CMK (cell line): ENCODE data around the gene TRIM44.
A peak's percentile ranks its signal among the peaks of the same experiment; 100 is the strongest.

ENCODE experiments used
- DNase-seq: peaks from one replicate; pipeline ENCODE4 v3.0.0-alpha.2; 2010; ENCODE audit warnings: low read depth

Gene TRIM44

DNA sequence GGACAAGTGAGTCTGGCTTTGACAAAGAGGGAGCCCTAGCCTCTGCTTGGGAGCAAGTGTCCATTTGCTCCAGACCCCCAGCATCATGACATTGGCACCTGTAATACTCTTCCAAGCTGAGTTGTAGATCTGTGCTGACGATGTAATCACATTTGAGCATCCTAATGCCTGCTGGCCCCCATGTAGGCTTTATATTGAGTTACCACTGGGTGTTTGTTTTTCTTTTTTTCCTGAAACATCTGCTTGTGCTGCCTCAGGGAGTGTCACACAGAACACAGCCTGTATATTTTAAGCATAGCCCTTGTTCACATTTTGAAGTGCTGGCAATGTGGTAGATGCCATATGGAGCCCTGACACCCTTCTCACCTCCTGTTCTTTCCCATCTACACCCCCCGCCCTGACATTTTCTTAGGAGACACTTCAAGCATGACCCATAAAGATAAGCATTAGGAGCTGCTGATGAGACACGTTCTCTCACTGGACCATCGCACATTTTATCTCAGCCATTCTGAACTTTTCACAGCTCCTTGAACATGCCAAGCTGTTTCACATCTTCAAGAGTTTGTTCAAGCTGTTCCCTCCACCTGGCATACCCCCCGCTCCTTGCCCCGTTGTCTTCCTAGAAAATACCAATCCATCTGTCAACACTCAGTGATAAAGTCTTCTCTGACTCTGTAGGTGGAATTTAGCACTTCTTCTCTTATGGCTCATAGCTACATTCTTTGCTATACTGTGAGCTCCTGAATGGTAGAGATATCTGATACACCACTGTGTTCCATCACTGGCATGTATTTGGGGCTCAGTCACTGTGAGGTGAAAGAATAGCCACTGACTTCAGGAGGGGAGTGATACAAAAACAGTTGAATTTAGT lies 128.7 kb downstream of the TRIM44 start:
- no peak for DNase-seq

DNA sequence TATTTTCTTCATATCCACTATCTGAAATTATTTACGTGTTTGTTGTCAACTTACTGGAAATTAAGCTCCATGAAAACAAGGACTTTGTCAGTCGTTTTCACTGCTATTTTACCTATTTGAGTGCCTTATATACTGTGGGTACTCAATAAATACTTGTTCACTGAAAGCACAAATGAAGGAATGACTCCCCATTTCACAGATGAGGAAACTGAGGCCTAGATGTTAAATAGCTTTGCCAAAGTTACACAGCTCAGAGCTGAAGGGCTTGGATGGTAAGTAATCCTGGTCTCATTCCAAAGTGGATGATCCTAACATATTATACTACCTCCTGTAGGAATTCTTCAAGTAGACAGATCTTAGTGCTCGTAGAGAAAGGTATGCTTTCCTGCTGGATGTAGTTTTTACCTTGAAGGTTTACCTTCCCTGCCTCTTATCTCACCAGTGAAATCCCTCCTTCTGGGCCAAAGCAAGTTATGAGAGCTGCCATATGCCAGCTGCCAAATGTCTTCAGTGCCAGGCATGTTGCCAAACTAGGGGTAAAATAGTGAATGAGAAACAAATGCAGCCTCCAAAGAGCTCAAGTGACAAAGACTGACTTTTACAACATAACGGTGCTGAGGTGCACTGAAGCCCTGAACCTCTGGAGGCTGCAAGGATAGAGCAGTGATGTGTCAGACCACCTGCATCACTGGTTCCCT lies 129.7 kb downstream of the TRIM44 start:
- DNase-seq = no peak

DNA sequence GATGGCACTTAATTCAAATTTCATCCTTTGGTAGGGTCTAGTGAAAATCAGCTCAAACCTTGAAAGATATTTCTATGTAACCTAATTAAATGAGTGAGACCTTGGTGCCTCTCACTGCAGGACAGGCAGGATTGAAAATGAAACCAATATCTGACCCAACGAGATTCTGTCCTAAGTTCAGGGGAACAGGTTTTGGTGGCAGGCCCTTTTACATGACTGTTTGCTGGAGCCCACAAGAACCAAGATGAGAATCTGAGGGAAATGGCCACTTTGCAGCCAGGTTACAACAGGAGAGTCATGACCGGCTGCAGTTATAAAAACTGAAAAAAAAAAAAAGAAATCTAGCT lies 130.2 kb downstream of the TRIM44 start:
- no peak for DNase-seq

DNA sequence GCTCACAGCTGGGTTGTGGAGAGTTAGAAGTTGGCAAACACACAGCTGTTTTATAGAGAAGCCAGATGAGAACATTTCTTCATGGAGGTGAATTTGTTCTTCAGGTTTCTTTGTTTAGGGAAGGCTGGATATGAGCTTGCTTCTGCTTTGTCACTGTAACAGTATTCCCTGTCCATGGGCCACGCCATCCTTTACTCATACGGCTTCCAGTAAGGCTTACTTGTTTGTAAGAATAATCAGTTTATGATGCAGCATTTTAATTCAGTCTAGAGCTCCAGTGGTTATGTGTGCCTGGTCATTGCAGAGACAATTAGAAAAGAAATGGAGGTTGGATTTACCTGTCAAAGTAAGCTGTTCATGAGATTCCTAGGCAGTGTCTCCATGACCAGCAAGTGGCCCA lies 131.8 kb downstream of the TRIM44 start:
- no peak for DNase-seq

- DNase-seq = no peak
Measured at GRCh38 chr11:35794850-35795249, 132.3 kb downstream of the TRIM44 start.

DNA sequence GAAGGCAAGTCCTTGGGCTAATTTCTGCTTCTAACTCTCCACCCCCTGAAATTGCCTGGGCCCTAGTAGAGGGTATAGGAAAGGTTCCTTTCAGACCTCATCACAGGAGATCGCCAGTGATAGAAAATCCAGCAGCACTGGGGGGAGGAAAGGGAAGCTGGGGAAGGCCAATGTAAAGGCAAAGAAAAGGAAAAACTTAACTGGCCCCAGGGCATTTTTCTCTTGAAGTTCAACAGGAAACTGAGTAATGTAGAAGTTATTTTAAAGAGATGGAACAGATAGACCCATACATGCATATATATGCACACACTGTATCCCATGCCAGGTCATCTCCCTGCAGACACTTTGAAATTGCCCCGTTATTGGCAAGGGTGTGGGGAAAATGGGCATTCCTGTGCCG lies 134.0 kb downstream of the TRIM44 start:
- DNase-seq = no peak

GRCh38 chr11:35798423-35798822 lies 135.8 kb downstream of the TRIM44 start:
- no peak for DNase-seq

DNA sequence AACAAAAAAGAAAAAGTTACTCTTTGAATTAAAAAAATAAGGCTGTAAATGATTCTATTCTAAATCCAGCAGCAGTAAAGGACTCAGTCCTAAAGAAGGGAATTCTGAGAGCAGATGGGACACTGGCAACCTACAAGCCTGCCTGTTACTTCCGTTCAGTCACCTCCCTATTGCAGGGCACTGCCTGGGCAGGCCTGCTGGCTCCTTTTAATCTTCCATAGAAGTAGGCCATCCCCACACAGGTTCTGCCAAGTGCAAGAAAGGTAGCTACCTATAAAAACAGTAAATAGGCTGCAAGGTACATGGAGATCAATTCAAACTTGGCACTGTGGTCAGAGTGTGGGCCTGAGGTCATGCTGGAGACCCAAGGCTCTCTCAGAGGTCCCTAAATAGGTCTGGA lies 136.4 kb downstream of the TRIM44 start:
- DNase-seq = no peak

DNA sequence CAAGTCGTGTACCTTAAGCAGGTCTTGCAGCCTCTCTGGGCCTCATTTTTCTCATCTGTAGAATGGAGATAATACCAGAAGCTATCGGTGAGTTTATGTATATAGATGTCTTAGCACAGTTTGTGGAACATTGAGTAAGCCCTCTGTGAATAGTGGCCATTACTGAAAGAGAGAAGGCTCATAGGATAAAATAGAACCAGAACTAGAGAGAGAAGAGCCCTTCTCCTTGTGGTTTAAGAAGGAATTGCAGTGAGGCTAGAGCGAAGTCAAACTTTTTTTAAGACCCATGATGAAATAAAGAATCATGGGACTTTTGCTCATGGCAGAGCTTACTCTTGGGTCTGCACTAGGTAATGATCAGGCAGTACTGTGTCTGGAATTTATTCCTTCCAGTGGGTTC lies 137.1 kb downstream of the TRIM44 start:
- no peak for DNase-seq

GRCh38 chr11:35800970-35801953 lies 138.7 kb downstream of the TRIM44 start:
- DNase-seq = no peak

DNA sequence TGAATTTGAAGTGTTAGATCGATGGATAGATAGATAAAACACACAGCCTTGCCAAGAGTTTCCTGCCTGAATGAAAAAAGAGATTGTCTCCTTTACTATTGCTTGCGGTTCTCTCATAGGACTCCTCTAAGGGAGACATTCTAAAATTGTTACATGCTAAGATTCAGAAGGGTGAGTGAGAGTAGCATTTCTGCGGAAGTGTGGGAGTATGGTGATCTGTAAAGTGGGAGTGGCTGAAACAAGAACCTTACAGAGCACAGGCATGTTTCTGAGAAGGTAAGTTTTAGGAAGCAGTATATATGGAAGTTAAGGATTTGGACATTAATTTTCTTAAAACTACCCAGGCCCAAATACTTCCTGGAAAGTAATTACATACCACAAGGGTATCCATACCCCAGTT lies 139.6 kb downstream of the TRIM44 start:
- DNase-seq = no peak

- no peak for DNase-seq
Measured at GRCh38 chr11:35802672-35803071, 140.1 kb downstream of the TRIM44 start.

- no peak for DNase-seq
Measured at GRCh38 chr11:35803115-35803514, 140.5 kb downstream of the TRIM44 start.

- DNase-seq = no peak
Measured at GRCh38 chr11:35804451-35805040, 142.0 kb downstream of the TRIM44 start.

GRCh38 chr11:35809561-35809960 lies 147.0 kb downstream of the TRIM44 start:
- DNase-seq = no peak

DNA sequence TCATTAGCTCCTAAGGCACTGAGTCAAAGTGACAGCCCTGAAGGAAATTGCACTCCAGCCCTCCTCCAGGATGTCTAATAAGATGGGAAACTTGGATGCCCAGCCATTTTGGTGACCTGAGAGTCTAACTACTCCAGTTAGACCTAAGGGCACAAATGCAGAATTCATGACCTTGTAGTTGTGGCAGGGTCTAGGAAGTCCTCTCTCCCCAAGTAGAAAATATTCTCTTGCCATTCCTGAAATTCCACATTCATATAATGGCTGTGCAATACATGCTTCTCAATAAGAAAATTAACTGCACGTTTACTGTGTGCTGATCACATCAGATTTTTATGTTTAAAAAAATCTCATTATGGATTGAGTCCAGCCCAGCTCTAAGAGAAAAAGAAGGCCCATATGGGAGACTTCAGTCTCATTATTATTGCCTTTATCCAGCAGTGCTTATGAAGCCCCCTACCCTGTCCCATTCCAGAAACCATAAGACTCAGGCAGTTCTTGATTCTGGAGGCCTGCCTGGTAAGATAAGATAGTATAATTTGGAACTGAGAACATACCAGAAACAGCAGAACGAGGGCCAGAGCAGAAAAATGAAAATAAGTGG lies 147.6 kb downstream of the TRIM44 start:
- no peak for DNase-seq

GRCh38 chr11:35811783-35812182 lies 149.2 kb downstream of the TRIM44 start:
- DNase-seq = peak; percentile 37

DNA sequence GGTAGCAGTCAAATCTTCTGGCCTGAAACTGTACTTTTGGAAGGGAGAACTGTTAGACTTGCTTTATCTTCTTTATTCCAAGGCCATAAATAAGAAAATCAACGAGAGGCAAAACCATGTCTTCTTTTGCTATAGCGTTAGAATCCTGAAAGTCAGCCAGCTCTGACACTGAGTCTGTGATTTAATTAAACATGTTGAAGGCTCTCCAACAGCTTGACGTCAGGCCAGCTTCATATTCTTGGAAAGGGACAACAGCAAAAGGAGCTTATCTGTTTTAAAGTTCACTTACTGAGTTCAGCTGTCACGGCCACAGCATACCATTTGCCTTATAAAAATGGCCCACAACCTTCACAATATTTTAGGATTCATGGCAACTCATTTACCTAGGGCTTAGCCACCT lies 150.3 kb downstream of the TRIM44 start:
- no peak for DNase-seq

GRCh38 chr11:35814081-35814695 lies 151.6 kb downstream of the TRIM44 start:
- DNase-seq = no peak

DNA sequence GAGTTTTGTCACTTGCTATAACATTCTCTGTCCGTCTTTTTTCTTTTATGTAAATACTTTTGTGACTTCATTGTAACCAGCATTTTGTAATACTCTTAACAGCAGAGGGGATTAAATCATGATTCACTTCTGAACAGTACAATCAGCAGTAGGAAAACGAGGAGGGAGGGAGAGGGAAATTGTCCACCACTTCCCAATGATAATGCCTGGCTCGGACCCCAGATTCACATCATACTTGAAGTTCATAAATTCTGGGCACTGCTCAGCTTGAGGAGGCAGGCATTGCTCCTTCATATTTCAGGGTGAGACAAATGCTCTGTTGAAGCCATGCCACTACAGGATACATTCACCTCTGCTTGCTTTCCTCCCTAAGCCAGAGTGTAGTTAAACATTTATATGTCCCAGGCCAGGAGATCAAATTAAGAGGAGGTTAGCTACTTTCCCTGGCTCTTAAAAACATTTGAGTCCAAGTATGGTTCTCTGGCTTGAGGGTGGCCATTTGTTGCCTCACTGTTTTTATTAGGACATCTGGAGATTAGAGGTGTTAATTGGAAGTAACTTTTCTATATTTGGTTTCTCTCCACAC lies 152.2 kb downstream of the TRIM44 start:
- no peak for DNase-seq
